Limb (tissue), 2 donors: ENCODE measurements around the gene GRIK1.

Experiments
- DNase-seq, 2 donors: peaks; one replicate each; pipeline ENCODE4 v3.0.0-alpha.2; 2016; ENCODE audit errors: extremely low spot score in 2 of 2

The GRIK1 gene

GRCh38 chr21:29490016-29490415 lies 449.8 kb downstream of the GRIK1 start:
- DNase-seq, result no peak

DNA sequence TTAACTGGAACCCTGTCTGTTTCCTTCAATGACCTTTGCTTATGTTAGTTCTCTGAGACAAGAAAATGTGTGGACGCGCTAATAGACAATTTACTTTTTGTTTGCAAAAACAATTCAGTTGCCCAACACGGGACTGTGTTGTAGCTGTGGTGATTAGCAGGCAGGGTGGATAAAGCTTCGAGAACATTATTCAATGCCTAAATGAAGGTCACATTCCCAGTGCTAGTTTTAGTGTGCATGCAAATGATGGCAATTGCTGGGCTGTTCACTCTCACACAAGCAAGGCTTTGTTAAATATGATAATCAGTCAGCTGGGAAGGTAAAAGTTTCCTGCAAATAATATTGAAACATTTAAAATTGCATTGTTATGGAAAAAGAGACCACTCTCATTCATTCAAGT lies 452.6 kb downstream of the GRIK1 start:
- DNase-seq, result no peak
